PC-3 (cell line): ENCODE results near the gene MACROD2. TPM values are rescaled to one million over a fixed set of nuclear protein-coding genes. Genes with fewer than 3 reads are reported as not detected.

Source experiments
- ATAC-seq: fragments of 200-7000 bp; cut with Tn5 transposase; 2 replicates; pipeline ENCODE4 v1.9.1; 2020; ENCODE audit warnings: mild to moderate bottlenecking, moderate library complexity
- BruUV-seq: library from RNA; stranded (reverse); fragments of 400-500 nt; replicated peaks from 2 replicates; lab custom pipeline; 2021; lab: Mats Ljungman, UMichigan
- CTCF ChIA-PET: fragments of 300-600 bp; sonication (Branson Sonifier 250); formaldehyde crosslinking; loops from one replicate; lab custom pipeline; 2022; ENCODE audit warnings: antibody characterized with exemption; lab: Charles Lee
- POLR2A ChIA-PET: fragments of 300-600 bp; sonication (Branson Sonifier 250); formaldehyde crosslinking; loops from one replicate; lab custom pipeline; 2022; ENCODE audit warnings: antibody characterized with exemption; ENCODE audit not compliant: unreplicated experiment; lab: Charles Lee
- DNase-seq: peaks from one replicate; pipeline ENCODE4 v3.0.0-alpha.2; 2015
- H2AFZ ChIP-seq: fragments of 300-600 bp; sonication (generic); 2 replicates; pipeline ENCODE4 v1.6.0; 2016; ENCODE audit warnings: antibody characterized with exemption, low read length
- H3F3A ChIP-seq: fragments of 300-600 bp; sonication (generic); one replicate; pipeline ENCODE4 v1.6.0; 2017; ENCODE audit warnings: antibody characterized with exemption, low read length, control low read depth, mild to moderate bottlenecking; ENCODE audit not compliant: unreplicated experiment
- H3K27ac ChIP-seq: fragments of 300-600 bp; sonication (generic); 2 replicates; pipeline ENCODE4 v1.5.1; 2016; ENCODE audit warnings: mild to moderate bottlenecking, low read length
- H3K27me3 ChIP-seq: fragments of 300-600 bp; sonication (generic); 2 replicates; pipeline ENCODE4 v1.6.1; 2016; ENCODE audit warnings: low read length, mixed read lengths
- H3K36me3 ChIP-seq: fragments of 300-600 bp; sonication (generic); 2 replicates; pipeline ENCODE4 v1.6.1; 2016; ENCODE audit warnings: low read depth, mixed run types, low read length, mixed read lengths
- H3K4me1 ChIP-seq: fragments of 300-600 bp; sonication (generic); 2 replicates; pipeline ENCODE4 v1.5.1; 2016; ENCODE audit warnings: low read length; ENCODE audit not compliant: insufficient read depth
- H3K4me2 ChIP-seq: fragments of 300-600 bp; sonication (generic); 2 replicates; pipeline ENCODE4 v1.6.0; 2016; ENCODE audit warnings: low read length
- H3K4me3 ChIP-seq: fragments of 300-600 bp; sonication (generic); 2 replicates; pipeline ENCODE4 v1.5.1; 2016; ENCODE audit warnings: mild to moderate bottlenecking, low read length, mixed read lengths
- H3K79me2 ChIP-seq: fragments of 300-600 bp; sonication (generic); 2 replicates; pipeline ENCODE4 v1.6.1; 2017; ENCODE audit warnings: low read length, mixed read lengths
- H3K9ac ChIP-seq: fragments of 300-600 bp; sonication (generic); 2 replicates; pipeline ENCODE4 v1.6.0; 2016; ENCODE audit warnings: mild to moderate bottlenecking, low read length
- H3K9me2 ChIP-seq: fragments of 300-600 bp; sonication (generic); replicated peaks from 2 replicates; pipeline ENCODE4 v1.6.1; 2016; ENCODE audit warnings: mixed run types, low read length, mixed read lengths
- H3K9me3 ChIP-seq: fragments of 300-600 bp; sonication (generic); 2 replicates; pipeline ENCODE4 v1.6.1; 2016; ENCODE audit warnings: low read length, mixed read lengths
- H4K20me1 ChIP-seq: fragments of 300-600 bp; sonication (generic); 2 replicates; pipeline ENCODE4 v1.6.1; 2016; ENCODE audit warnings: low read length, mixed read lengths
- EZH2 ChIP-seq: fragments of 300-600 bp; sonication (generic); IDR thresholded peaks from one replicate; pipeline ENCODE4 v1.6.1; 2017; ENCODE audit warnings: antibody characterized with exemption, mild to moderate bottlenecking, low read length; ENCODE audit not compliant: unreplicated experiment
- EZH2phosphoT487 ChIP-seq: fragments of 300-600 bp; sonication (generic); IDR thresholded peaks from 2 replicates; pipeline ENCODE4 v1.6.1; 2018; ENCODE audit warnings: mild to moderate bottlenecking, antibody characterized with exemption, low read length, borderline replicate concordance
- intact Hi-C: fragments of 100-400 bp; cut with micrococcal nuclease; formaldehyde crosslinking; loops from 2 replicates; pipeline ENCODE4 v1.9.0; 2023
- total RNA-seq: library from RNA; depleted of rRNA; stranded (reverse); fragments of >200 nt; gene quantifications from 2 replicates; pipeline ENCODE4 v1.2.3, GENCODE V29; 2014
- TF ChIP-seq, protein P1 (sequence below): fragments of 300-600 bp; sonication (generic); conservative IDR thresholded peaks from 2 replicates; pipeline ENCODE4 v1.5.1; 2017; ENCODE audit warnings: antibody characterized with exemption, low read depth, mild to moderate bottlenecking, low read length

Gene MACROD2
- total RNA-seq, 1 experiment from 2014 or later, result 3.1 TPM

DNA sequence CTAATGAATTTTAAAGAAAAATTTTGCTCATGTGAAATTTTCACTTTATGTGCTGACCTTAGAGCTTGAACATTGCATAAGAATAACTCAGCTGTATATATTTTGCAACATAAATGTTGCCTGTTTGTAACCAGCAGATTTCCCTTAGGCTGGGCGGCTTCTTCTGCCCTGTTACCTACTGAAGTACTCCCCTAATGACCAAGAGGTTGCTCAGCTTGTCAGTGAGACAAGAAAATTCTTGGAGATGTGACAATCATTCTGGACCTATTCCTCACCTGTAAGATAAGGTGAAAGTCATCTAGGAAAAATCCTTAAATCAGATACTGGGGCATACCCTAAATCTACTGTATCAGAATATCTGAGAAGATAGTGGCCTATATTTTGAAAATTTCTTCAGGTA is 1516.2 kb downstream of the MACROD2 start:
- ATAC-seq (no peak), DNase-seq (no peak)
- intact Hi-C loops, result no loop called here
- H3K9me2 ChIP-seq, result no peaks in the 10 kb centered on the region
- no peak overlapping the region for H3K9ac ChIP-seq
- no peak overlapping the region for H3K27ac ChIP-seq
- POLR2A ChIA-PET, result no interaction called here
- H3K36me3 ChIP-seq, result no peaks in the 10 kb centered on the region
- no peaks in the 10 kb centered on the region for H3K9me3 ChIP-seq
- CTCF ChIA-PET, result no interaction called here
- H4K20me1 ChIP-seq, result no peaks in the 10 kb centered on the region
- H3K79me2 ChIP-seq, result no peaks in the 10 kb centered on the region
- no peak overlapping the region for H3K4me2 ChIP-seq
- no peaks in the 10 kb centered on the region for H3K4me1 ChIP-seq
- BruUV-seq, result no TSS peak
- H3K27me3 ChIP-seq, result no peaks in the 10 kb centered on the region
- H3K4me3 ChIP-seq, result no peak overlapping the region
- H3F3A ChIP-seq, result no peaks in the 10 kb centered on the region
- no peak overlapping the region for H2AFZ ChIP-seq
- TF ChIP-seq EZH2phosphoT487, result no peak
- no peak for TF ChIP-seq EZH2
- TF ChIP-seq, protein P1, sequence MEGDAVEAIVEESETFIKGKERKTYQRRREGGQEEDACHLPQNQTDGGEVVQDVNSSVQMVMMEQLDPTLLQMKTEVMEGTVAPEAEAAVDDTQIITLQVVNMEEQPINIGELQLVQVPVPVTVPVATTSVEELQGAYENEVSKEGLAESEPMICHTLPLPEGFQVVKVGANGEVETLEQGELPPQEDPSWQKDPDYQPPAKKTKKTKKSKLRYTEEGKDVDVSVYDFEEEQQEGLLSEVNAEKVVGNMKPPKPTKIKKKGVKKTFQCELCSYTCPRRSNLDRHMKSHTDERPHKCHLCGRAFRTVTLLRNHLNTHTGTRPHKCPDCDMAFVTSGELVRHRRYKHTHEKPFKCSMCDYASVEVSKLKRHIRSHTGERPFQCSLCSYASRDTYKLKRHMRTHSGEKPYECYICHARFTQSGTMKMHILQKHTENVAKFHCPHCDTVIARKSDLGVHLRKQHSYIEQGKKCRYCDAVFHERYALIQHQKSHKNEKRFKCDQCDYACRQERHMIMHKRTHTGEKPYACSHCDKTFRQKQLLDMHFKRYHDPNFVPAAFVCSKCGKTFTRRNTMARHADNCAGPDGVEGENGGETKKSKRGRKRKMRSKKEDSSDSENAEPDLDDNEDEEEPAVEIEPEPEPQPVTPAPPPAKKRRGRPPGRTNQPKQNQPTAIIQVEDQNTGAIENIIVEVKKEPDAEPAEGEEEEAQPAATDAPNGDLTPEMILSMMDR, result no peak

DNA sequence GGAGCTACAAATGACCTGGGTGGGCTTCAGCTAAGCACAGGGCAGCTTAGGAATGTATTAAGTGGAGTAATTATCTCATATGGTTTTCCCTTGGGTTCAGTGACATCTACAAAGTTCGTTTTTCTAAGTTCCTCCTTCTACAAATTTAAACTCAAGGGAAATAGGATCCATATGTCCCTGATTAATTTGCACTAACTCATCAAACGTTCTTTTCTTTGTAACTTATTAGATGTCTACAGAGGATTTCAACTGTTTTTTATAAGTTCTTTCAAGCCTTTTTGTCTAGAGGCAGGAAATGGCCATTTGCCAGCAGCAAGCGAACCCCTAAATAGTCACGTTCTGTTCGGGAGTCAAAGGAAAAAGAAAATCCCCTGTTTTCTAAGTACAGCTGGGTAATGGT is 1517.6 kb downstream of the MACROD2 start:
- Histone ChIP-seq H3K4me1 (no peaks in the 10 kb centered on the region), H3K27me3 (no peaks in the 10 kb centered on the region), H3K9me3 (no peaks in the 10 kb centered on the region), H4K20me1 (no peaks in the 10 kb centered on the region), H3K27ac (no peak overlapping the region), H3K4me2 (no peak overlapping the region), H3K36me3 (no peaks in the 10 kb centered on the region), H3K9me2 (no peaks in the 10 kb centered on the region), H2AFZ (no peak overlapping the region), H3K4me3 (no peak overlapping the region), H3K79me2 (no peaks in the 10 kb centered on the region), H3F3A (no peaks in the 10 kb centered on the region), H3K9ac (no peak overlapping the region)
- TF ChIP-seq EZH2phosphoT487 (no peak), EZH2 (no peak)
- TF ChIP-seq, protein P1, result no peak
- BruUV-seq, result no TSS peak
- intact Hi-C loops, result no loop called here
- POLR2A ChIA-PET, result no interaction called here
- no peak for ATAC-seq
- no peak for DNase-seq
- CTCF ChIA-PET, result no interaction called here

DNA sequence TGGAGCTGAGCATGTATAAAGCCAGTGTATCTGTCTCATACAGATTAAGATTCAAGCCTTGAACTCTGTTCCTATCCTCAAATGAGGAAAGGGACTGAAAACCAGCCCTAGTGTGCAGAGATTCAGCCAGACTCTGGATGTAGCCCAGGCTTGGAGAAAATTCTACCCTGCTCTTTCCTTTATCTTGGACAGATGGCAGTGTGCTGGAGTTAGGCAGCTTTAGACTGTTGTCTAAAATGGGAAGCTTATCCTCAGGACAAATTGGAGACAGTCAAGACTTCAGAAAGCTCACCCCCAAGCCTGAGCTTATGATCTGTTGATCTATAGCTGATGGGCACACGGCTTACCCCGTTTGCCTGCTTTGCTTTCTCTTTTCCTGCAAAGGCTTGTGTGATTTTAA is 1520.4 kb downstream of the MACROD2 start:
- ATAC-seq (peak; percentile 43; the same call in 1 of the 2 replicates), DNase-seq (peak; percentile 7)
- no peak overlapping the region for H3K9ac ChIP-seq
- H2AFZ ChIP-seq, result no peak overlapping the region
- H3K27ac ChIP-seq, result no peak overlapping the region
- no peak overlapping the region for H3K4me2 ChIP-seq
- no peak overlapping the region for H3K4me3 ChIP-seq
- ChIA-PET POLR2A (no interaction called here), CTCF (interaction anchor here (0.5 kb wide), 1 partner anchor 67 kb away, joined by 3 read pairs; no protein-coding TSS in a partner anchor)
- H4K20me1 ChIP-seq, result no peaks in the 10 kb centered on the region
- intact Hi-C loops, result no loop called here
- H3F3A ChIP-seq, result no peaks in the 10 kb centered on the region
- TF ChIP-seq EZH2 (no peak), EZH2phosphoT487 (no peak)
- TF ChIP-seq, protein P1, result no peak
- no peaks in the 10 kb centered on the region for H3K79me2 ChIP-seq
- H3K27me3 ChIP-seq, result no peaks in the 10 kb centered on the region
- H3K9me2 ChIP-seq, result no peaks in the 10 kb centered on the region
- BruUV-seq, result no TSS peak
- no peaks in the 10 kb centered on the region for H3K4me1 ChIP-seq
- H3K36me3 ChIP-seq, result no peaks in the 10 kb centered on the region
- no peaks in the 10 kb centered on the region for H3K9me3 ChIP-seq
